ENCODE data around the gene MUC4.

- TF ChIP-seq, protein P1, sequence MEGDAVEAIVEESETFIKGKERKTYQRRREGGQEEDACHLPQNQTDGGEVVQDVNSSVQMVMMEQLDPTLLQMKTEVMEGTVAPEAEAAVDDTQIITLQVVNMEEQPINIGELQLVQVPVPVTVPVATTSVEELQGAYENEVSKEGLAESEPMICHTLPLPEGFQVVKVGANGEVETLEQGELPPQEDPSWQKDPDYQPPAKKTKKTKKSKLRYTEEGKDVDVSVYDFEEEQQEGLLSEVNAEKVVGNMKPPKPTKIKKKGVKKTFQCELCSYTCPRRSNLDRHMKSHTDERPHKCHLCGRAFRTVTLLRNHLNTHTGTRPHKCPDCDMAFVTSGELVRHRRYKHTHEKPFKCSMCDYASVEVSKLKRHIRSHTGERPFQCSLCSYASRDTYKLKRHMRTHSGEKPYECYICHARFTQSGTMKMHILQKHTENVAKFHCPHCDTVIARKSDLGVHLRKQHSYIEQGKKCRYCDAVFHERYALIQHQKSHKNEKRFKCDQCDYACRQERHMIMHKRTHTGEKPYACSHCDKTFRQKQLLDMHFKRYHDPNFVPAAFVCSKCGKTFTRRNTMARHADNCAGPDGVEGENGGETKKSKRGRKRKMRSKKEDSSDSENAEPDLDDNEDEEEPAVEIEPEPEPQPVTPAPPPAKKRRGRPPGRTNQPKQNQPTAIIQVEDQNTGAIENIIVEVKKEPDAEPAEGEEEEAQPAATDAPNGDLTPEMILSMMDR (IDR thresholded peaks at IDR 0.05; ENCODE audit: low read length): no peak
- no peak for TF ChIP-seq EZH2 (IDR thresholded peaks at IDR 0.05; ENCODE audit: borderline replicate concordance, low read length)
These were observed 60.2 kb downstream of the MUC4 start for GRCh38 chr3:195751560-195751959.

Measured in OCI-LY1 (cell line).